Activated T-cell treated with anti-CD3 and anti-CD28 coated beads, Interleukin-2, amount 50 U/mL, for 72 hours (primary cell): ENCODE data around the gene CAPN10. TPM values are rescaled to one million over a fixed set of nuclear protein-coding genes. Genes with fewer than 3 reads are reported as not detected.

ENCODE experiments used
- ATAC-seq, 2 donors: fragments of 150-1000 bp; cut with Tn5 transposase; replicated peaks in 1 of 2; 2 replicates each; pipeline ENCODE4 v1.10.0; 2021; ENCODE audit warnings: moderate library complexity in 2 of 2, mild to moderate bottlenecking in 1 of 2
- DNase-seq, 2 donors: peaks; one replicate each; pipeline ENCODE4 v3.0.0; 2021 to 2022; ENCODE audit warnings: mixed read lengths in 1 of 2
- H3K27ac Mint-ChIP-seq: one replicate; pipeline ENCODE4 v1.8.0; 2022; ENCODE audit warnings: mild to moderate bottlenecking, moderate library complexity, mixed read lengths
- H3K27me3 Mint-ChIP-seq: one replicate; pipeline ENCODE4 v1.8.0; 2022; ENCODE audit warnings: low read depth, mixed read lengths
- H3K36me3 Mint-ChIP-seq, 2 donors: one replicate each; pipeline ENCODE4 v1.8.0; 2022; ENCODE audit warnings: mixed read lengths in 2 of 2, mild to moderate bottlenecking in 1 of 2; ENCODE audit not compliant: insufficient read depth in 2 of 2
- H3K4me1 Mint-ChIP-seq: one replicate; pipeline ENCODE4 v1.8.0; 2022; ENCODE audit warnings: low read depth, mixed read lengths
- H3K4me3 Mint-ChIP-seq, 2 donors: one replicate each; pipeline ENCODE4 v1.8.0; 2022; ENCODE audit warnings: mild to moderate bottlenecking in 2 of 2, mixed read lengths in 2 of 2, moderate library complexity in 2 of 2
- H3K9me3 Mint-ChIP-seq, 2 donors: one replicate each; pipeline ENCODE4 v1.8.0; 2022; ENCODE audit warnings: mixed read lengths in 2 of 2
- total RNA-seq, 2 donors: library from RNA; stranded (reverse); gene quantifications; one replicate each; pipeline ENCODE4 v1.2.3, GENCODE V29; 2022

The CAPN10 gene
- total RNA-seq, 2 donors from 2014 or later, result 36.9 to 43.7 TPM

DNA sequence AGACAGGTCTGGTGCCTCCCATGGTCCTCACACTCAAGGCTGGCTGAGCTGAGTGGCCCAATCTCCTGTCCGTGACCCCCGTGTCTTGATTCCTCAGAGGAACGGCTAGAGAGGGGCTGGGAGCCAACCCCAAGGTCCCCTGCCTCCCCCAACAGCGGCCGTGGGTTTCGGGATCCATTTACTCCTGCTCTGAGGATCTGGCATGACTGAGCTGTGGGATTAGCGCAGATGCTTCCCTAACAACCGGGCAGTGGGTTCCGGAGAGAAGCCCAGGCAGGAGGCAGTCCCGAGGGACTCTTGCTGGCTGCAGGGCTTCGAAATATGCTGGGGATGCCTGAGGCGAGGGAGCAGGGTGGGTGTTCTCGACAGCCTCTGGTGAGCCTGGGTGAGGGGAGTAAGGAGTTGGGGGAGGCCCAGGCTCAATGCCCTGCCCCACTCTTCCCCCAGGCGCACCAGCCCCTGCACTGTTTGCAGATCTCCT lies 57.7 kb downstream of the CAPN10 start:
- peaks cover 16% of the 10 kb centered on the region for H3K27me3 Mint-ChIP-seq
- no peaks in the 10 kb centered on the region for H3K36me3 Mint-ChIP-seq
- no peak for DNase-seq
- no peak overlapping the region for H3K4me3 Mint-ChIP-seq
- no peak overlapping the region for H3K27ac Mint-ChIP-seq
- H3K9me3 Mint-ChIP-seq, result no peaks in the 10 kb centered on the region
- no peaks in the 10 kb centered on the region for H3K4me1 Mint-ChIP-seq
- ATAC-seq, result no peak

DNA sequence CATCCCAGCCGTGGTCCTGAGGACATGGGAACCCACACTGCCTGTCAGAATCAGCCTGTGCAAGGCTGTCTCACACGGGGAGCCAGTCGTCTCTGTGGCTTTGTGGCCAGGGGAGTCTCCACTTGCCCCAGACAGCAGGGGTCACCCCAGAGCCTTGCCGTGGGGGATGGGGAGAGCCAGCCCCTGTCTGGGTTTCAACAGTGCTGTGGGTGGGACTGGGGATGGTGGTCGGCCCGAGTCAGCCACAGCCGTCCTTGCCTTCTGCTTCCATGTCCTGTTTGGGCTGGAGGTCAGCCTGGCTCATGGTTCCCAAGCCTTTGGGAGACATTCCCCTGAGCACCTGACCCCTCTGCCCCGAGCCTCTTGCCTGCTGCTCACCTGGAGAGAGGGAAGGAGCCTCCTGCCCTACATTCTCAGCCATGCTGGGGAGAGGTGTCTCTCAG lies 58.3 kb downstream of the CAPN10 start:
- Mint-ChIP-seq H3K4me3 (no peak overlapping the region), H3K36me3 (no peaks in the 10 kb centered on the region), H3K27me3 (peaks cover 20% of the 10 kb centered on the region), H3K27ac (no peak overlapping the region), H3K9me3 (no peaks in the 10 kb centered on the region), H3K4me1 (no peaks in the 10 kb centered on the region)
- ATAC-seq (no peak), DNase-seq (no peak)

DNA sequence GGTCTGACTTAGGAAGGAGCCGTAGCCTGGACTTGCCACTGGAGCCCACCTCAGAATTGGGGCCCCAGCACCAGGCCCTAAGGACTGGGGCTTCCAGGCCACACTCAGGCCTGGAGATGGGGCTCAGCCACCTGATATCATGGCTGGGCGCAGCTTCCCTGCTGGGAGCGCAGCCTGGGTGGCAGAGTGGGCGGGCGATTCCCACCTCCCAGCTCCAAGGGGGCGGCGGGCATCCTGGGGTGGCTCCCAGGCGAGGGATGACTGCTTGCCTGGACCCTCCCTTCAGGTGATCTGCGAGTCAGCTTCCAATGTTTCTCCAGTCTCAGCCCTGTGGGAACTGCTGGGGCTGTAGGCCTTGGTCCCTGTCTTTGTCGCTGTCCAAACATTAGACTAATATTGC lies 58.8 kb downstream of the CAPN10 start:
- Mint-ChIP-seq H3K4me1 (no peaks in the 10 kb centered on the region), H3K9me3 (no peaks in the 10 kb centered on the region), H3K36me3 (no peaks in the 10 kb centered on the region), H3K27me3 (peaks cover 20% of the 10 kb centered on the region), H3K27ac (no peak overlapping the region), H3K4me3 (no peak overlapping the region)
- DNase-seq (no peak), ATAC-seq (no peak)

DNA sequence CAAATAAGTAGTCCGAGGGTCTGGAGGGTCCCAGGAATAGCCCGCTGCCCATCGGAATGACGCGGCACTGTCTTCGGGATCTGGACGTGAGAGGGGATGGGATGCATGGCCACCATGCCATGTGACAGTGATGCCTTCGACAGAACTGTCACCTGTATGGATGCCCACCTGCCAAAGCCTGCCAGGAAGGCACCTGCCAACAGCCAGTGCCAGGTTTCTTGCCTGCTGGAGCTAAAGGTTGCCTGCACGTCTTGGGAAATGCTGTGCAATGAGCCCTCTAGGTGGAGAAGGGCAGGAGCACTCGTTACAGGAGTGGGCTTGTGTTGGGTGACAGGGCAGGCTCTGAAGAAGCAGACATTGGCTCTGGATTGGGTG lies 59.3 kb downstream of the CAPN10 start:
- peaks cover 20% of the 10 kb centered on the region for H3K27me3 Mint-ChIP-seq
- H3K36me3 Mint-ChIP-seq, result no peaks in the 10 kb centered on the region
- H3K4me1 Mint-ChIP-seq, result no peaks in the 10 kb centered on the region
- no peaks in the 10 kb centered on the region for H3K9me3 Mint-ChIP-seq
- ATAC-seq (no peak), DNase-seq (no peak)
- H3K27ac Mint-ChIP-seq, result no peak overlapping the region
- no peak overlapping the region for H3K4me3 Mint-ChIP-seq

DNA sequence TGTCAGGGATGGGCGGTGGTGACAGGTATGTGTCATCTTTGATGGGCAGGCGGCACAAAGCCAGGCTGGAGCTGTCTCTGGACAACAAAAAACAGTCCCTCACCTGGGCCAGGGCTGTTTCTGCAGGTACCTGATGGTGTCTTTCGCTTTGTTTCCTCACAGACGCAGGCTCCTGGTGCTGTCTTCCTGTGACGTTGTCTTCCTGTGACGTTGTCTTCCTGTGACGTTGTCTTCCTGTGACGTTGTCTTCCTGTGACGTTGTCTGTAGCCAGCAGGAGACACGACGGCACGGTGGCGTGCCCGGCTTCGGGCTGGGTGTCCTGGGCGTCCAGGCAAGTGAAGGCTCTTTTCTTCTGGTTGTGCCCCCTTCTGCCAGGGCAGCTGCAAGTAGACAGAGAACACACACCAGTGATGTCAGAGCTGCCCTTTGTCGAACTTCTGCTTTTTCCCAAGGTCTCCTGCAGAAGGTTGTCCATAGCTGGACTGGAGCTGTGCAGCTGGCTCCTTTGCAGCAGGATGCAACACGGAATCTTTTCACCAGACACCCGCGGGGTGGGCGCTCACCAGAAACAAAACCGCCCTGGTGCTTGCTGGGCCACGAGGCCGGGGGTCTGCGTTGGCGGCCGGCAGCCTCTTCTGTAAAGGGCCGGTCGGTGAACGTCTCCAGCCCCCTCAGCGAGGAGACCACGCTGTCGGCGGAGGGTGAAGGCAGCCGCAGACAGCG lies 59.8 kb downstream of the CAPN10 start:
- no peaks in the 10 kb centered on the region for H3K9me3 Mint-ChIP-seq
- DNase-seq (no peak), ATAC-seq (no peak)
- H3K27ac Mint-ChIP-seq, result no peak overlapping the region
- H3K4me1 Mint-ChIP-seq, result no peaks in the 10 kb centered on the region
- no peaks in the 10 kb centered on the region for H3K36me3 Mint-ChIP-seq
- H3K4me3 Mint-ChIP-seq, result no peak overlapping the region
- H3K27me3 Mint-ChIP-seq, result peaks cover 21% of the 10 kb centered on the region

DNA sequence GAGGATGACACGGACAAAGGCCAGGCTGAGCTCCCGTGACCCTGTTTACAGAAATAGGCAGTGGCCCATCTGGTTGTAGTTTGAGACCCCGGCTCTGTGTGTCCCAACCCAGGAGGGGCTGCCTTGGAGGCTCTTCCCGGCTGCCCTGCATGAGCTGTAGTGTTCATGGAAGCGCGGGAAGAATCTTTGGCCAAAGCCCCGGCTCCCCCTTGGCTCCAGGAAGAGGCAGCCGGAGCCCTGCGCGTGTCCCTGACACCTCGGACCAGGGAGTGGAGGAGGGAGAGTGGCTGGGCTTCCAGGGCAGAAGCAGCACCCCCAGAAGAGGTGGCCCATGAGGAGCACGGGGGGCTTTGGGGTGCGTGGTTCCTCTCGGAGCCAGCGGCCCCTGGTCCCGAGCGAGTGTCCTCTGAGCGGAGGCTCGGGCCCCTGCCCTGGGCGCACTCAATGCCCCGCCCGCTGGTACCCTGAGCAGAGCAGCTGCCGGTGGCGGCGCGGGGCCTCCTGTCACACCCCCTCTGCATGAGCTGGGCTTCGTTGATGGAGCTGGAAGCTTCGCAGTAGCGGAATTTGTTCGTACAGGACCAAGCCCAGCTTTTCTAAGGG lies 60.5 kb downstream of the CAPN10 start:
- DNase-seq (no peak), ATAC-seq (no peak)
- Mint-ChIP-seq H3K9me3 (no peaks in the 10 kb centered on the region), H3K4me3 (no peak overlapping the region), H3K4me1 (no peaks in the 10 kb centered on the region), H3K27me3 (peaks cover 26% of the 10 kb centered on the region), H3K36me3 (no peaks in the 10 kb centered on the region), H3K27ac (no peak overlapping the region)

DNA sequence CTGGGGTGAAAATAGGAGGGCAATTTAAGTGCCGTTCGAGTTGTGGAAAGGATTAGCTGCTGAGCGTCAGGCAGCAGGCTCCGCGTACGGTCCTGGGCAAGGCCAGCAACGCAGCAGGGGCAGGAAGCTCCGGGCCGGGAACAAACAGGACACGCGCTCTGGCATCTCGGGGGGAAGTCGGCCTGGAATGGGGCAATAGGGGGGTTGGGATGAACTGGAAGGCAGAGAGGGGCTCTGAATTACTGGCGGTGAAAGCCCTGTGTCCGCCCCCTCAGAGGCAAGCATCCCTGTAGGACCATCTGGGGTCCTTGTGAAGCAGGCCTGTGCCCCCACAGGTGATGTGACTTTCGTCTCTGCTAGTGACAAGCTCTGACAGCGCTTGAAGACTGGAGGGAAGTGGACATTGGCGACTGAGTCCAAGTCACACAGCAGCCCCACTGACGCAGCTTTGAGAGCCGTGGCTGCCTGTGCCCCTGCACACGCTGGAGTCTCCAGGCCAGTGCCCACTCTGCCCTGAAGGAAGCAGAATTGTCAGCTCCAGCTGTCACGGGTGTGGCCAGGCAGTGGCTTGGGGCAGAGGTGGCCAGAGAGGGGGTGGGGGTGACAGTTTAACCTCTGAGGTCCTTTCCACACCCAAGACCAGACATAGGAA lies 61.1 kb downstream of the CAPN10 start:
- Mint-ChIP-seq H3K9me3 (no peaks in the 10 kb centered on the region), H3K27me3 (peaks cover 29% of the 10 kb centered on the region), H3K4me1 (no peaks in the 10 kb centered on the region), H3K27ac (no peak overlapping the region), H3K4me3 (no peak overlapping the region), H3K36me3 (no peaks in the 10 kb centered on the region)
- no peak for ATAC-seq
- DNase-seq, result no peak

DNA sequence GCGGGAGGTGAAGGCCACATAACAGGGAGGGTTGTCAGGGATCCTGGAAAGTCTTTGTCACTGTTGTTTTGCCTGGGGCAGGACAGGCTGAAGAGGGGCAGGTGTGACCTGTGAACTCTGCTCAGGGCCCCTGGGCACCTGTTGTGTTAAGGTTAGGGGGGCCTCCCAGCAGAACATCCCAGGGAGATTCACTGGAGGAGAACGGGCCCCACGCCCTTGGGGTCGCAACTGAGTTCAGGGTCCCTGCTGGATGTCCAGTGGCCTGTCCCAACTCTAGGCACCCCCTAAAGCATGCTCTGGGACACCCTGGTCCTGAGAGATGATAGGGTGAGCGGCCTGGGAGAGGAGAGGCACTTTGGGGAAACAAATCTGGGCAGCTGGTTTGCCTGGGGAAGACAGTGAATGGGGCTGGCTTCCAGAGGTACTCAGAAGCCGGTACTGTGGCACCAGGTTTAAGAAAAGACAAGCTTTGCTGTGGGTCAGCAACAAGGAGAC lies 61.7 kb downstream of the CAPN10 start:
- Mint-ChIP-seq H3K9me3 (no peaks in the 10 kb centered on the region), H3K4me1 (no peaks in the 10 kb centered on the region), H3K36me3 (no peaks in the 10 kb centered on the region), H3K27me3 (peaks cover 31% of the 10 kb centered on the region), H3K4me3 (no peak overlapping the region), H3K27ac (no peak overlapping the region)
- ATAC-seq (no peak), DNase-seq (no peak)

Other genes with a start within 250 kb of the CAPN10 start
- gene GPC1, start 151.1 kb upstream of the CAPN10 start, total RNA-seq, result 1 to 10 TPM; 3.2 to 3.6 TPM
- 10 to 100 TPM; 31.6 to 44.9 TPM for gene ANKMY1, start 28.7 kb upstream of the CAPN10 start, total RNA-seq
- gene DUSP28, start 26.4 kb upstream of the CAPN10 start, total RNA-seq, result 1 to 10 TPM; 7.1 to 7.3 TPM
- 10 to 100 TPM; 74.0 to 77.3 TPM for gene RNPEPL1, start 18.2 kb upstream of the CAPN10 start, total RNA-seq
- 10 to 100 TPM; 48.2 to 50.7 TPM for gene GPR35, start 38.7 kb downstream of the CAPN10 start, total RNA-seq
- not detected for gene AQP12B, start 96.2 kb downstream of the CAPN10 start, total RNA-seq
- gene AQP12A, start 105.1 kb downstream of the CAPN10 start, total RNA-seq, result not detected
- gene KIF1A, start 233.5 kb downstream of the CAPN10 start, total RNA-seq, result 10 to 100 TPM; 28.8 to 30.1 TPM